ENCODE data around the gene MARF1. TPM values are rescaled to one million over a fixed set of nuclear protein-coding genes. Genes with fewer than 3 reads are reported as not detected.

MARF1 gene
- total and polyA plus RNA-seq, 9 of the 15 experiments (the other 6 are each of a cell fraction or from before 2014, with no cell fraction given), result 4.7 to 33.2 (median 11.7) TPM

GRCh38 chr16:15682105-15682570 lies 39.2 kb upstream of the MARF1 start (continued):
- TF ChIP-seq JUNB (CRISPR knock-in tag; conservative IDR thresholded peaks at IDR 0.05) (peak; percentile 62; the same call in 1 of the 2 replicates), USF1 (CRISPR knock-in tag; IDR thresholded peaks at IDR 0.05) (peak; percentile 75), SMC3 (conservative IDR thresholded peaks at IDR 0.05; ENCODE audit: insufficient read depth, low read depth, low read length) (0 out of 2 replicates have a peak, but pooled peaks have one; percentile 20), POLR2H (tag; IDR thresholded peaks at IDR 0.05; ENCODE audit: low read depth) (peak; percentile 73), ATF3 (IDR thresholded peaks at IDR 0.05) (peak; percentile 91), ATF3 (CRISPR knock-in tag; conservative IDR thresholded peaks at IDR 0.05) (0 out of 2 replicates have a peak, but pooled peaks have one; percentile 46), BHLHE40 (IDR thresholded peaks at IDR 0.05; ENCODE audit: low read length) (peak; percentile 94), KLF13 (tag; IDR thresholded peaks at IDR 0.05; ENCODE audit: borderline replicate concordance, low read depth) (no peak), ZBTB40 (IDR thresholded peaks at IDR 0.05) (peak; percentile 92), ZBTB40 (CRISPR knock-in tag; IDR thresholded peaks at IDR 0.05) (peak; percentile 64; the same call in 1 of the 2 replicates), TAL1 (IDR thresholded peaks at IDR 0.05) (no peak), CREB3 (tag; conservative IDR thresholded peaks at IDR 0.05; ENCODE audit: low read depth) (peak; percentile 56; the same call in 1 of the 2 replicates), ZNF23 (CRISPR knock-in tag; IDR thresholded peaks at IDR 0.05) (no peak)
